BLaER1 (cell line): ENCODE data around the gene EFS.

Experiments
- H3K27ac ChIP-seq: shearing (Covaris generic); formaldehyde crosslinking; 2 replicates; pipeline ENCODE4 v1.8.1; 2022
- H3K27me3 ChIP-seq: shearing (Covaris generic); formaldehyde crosslinking; 2 replicates; pipeline ENCODE4 v1.8.1; 2022
- H3K36me3 ChIP-seq: shearing (Covaris generic); formaldehyde crosslinking; 2 replicates; pipeline ENCODE4 v1.8.1; 2022
- H3K4me1 ChIP-seq: shearing (Covaris generic); formaldehyde crosslinking; 2 replicates; pipeline ENCODE4 v1.8.1; 2022
- H3K4me2 ChIP-seq: shearing (Covaris generic); formaldehyde crosslinking; 2 replicates; pipeline ENCODE4 v1.8.1; 2022
- H3K4me3 ChIP-seq: shearing (Covaris generic); formaldehyde crosslinking; 2 replicates; pipeline ENCODE4 v1.8.1; 2022
- H3K9ac ChIP-seq: shearing (Covaris generic); formaldehyde crosslinking; 2 replicates; pipeline ENCODE4 v1.8.1; 2022
- H3K9me3 ChIP-seq: shearing (Covaris generic); formaldehyde crosslinking; 2 replicates; pipeline ENCODE4 v1.8.1; 2022
- H4K20me1 ChIP-seq: shearing (Covaris generic); formaldehyde crosslinking; 2 replicates; pipeline ENCODE4 v1.8.1; 2022
- Cebpa-rat ChIP-seq: shearing (Covaris generic); IDR thresholded peaks from 2 replicates; pipeline ENCODE4 v1.8.1; 2022

The EFS gene

GRCh38 chr14:23307687-23308644 lies 57.0 kb downstream of the EFS start:
- Histone ChIP-seq H3K9ac (0 out of 2 replicates have a peak overlapping the region, but pooled peaks have one; percentile 84), H3K4me3 (peak overlapping the region; percentile 77), H3K27me3 (no peaks in the 10 kb centered on the region), H4K20me1 (no peaks in the 10 kb centered on the region), H3K4me1 (peaks cover 60% of the 10 kb centered on the region), H3K27ac (no peak overlapping the region), H3K4me2 (peak overlapping the region; percentile 95), H3K9me3 (no peaks in the 10 kb centered on the region), H3K36me3 (peaks cover 41% of the 10 kb centered on the region)
- no peak for TF ChIP-seq Cebpa-rat

GRCh38 chr14:23307146-23307530 lies 57.8 kb downstream of the EFS start:
- H4K20me1 ChIP-seq: no peaks in the 10 kb centered on the region
- no peaks in the 10 kb centered on the region for H3K9me3 ChIP-seq
- peak overlapping the region; percentile 77 for H3K4me3 ChIP-seq
- peak overlapping the region; percentile 84 for H3K9ac ChIP-seq
- peaks cover 64% of the 10 kb centered on the region for H3K4me1 ChIP-seq
- peak overlapping the region; percentile 95 for H3K4me2 ChIP-seq
- peaks cover 37% of the 10 kb centered on the region for H3K36me3 ChIP-seq
- TF ChIP-seq Cebpa-rat: no peak
- H3K27ac ChIP-seq: peak overlapping the region; percentile 81
- no peaks in the 10 kb centered on the region for H3K27me3 ChIP-seq

DNA sequence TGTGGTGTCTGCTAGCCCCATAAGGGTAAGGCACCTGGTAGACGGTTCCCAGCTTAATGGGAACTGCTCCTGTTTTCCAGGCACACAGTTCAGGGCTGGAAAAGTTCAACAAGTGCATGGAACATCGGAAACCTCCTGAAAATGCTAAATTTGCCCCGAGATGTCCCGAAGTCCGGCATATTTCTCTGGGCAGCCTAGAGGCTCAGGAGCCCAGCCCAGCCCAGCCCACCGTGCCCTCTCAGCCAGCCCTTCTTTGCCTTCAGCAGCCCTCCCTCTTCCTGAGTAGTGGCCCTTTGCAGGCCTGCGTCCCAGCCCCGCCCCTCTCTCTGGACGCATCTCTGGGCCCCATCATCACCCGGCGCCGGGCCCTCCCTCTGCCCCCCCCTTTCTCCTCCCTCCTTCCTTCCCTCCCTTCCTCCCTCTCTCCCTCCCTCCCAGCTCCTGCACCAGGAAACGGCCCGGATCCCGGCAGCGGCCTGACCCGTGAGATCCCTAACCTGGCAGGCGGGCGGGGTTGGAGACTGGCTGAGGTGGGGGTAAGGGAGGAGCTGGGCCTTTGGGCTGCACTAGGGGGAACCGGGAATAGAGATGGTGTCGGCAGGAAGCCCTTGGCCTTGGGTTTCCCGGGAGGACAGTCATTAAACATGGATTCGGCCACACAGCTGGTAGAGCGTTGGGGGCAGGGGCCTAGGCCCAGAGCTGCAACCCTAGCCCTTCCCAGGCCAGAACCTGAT lies 58.4 kb downstream of the EFS start, which contains the start of gene BCL2L2:
TSS of gene BCL2L2 (plus strand) at position 422 of the 734 bp plus-strand sequence. CDS start 935 bp downstream, outside the sequence.
- Histone ChIP-seq H3K4me1 (peaks cover 64% of the 10 kb centered on the region), H3K36me3 (peaks cover 37% of the 10 kb centered on the region), H3K27ac (peak within 1 kb of the TSS; percentile 81), H4K20me1 (no peaks in the 10 kb centered on the region), H3K4me3 (peak within 1 kb of the TSS; percentile 77), H3K9ac (peak within 1 kb of the TSS; percentile 84), H3K27me3 (no peaks in the 10 kb centered on the region), H3K4me2 (peak within 1 kb of the TSS; percentile 95), H3K9me3 (no peaks in the 10 kb centered on the region)
- TF ChIP-seq Cebpa-rat: no peak
